Duodenal mucosa (tissue), 2 donors: ENCODE data around the gene CCDC73.
"Not testable (repeated sequence)": the region's sequence is repeated elsewhere in the genome, so short reads cannot be mapped to it uniquely, and the experiment has no call there.

Source experiments
- H3K27ac ChIP-seq: one replicate; pipeline ENCODE4 v1.7.0; 2013; ENCODE audit warnings: low read depth, low read length
- H3K27me3 ChIP-seq, 2 donors: one replicate each; pipeline ENCODE4 v1.7.0; 2013; ENCODE audit warnings: low read length in 2 of 2, control low read depth in 1 of 2; ENCODE audit not compliant: insufficient read depth in 2 of 2, control insufficient read depth in 1 of 2
- H3K36me3 ChIP-seq, 2 donors: one replicate each; pipeline ENCODE4 v1.7.0; 2013; ENCODE audit warnings: low read length in 2 of 2, control low read depth in 1 of 2; ENCODE audit not compliant: insufficient read depth in 2 of 2, control insufficient read depth in 1 of 2
- H3K4me1 ChIP-seq, 2 donors: one replicate each; pipeline ENCODE4 v1.7.0; 2013; ENCODE audit warnings: low read length in 2 of 2, control low read depth in 1 of 2; ENCODE audit not compliant: insufficient read depth in 2 of 2, control insufficient read depth in 1 of 2
- H3K4me3 ChIP-seq, 2 donors: one replicate each; pipeline ENCODE4 v1.7.0; 2013; ENCODE audit warnings: low read length in 2 of 2, low read depth in 1 of 2
- H3K9ac ChIP-seq, 2 donors: one replicate each; pipeline ENCODE4 v1.7.0; 2013; ENCODE audit warnings: low read length in 2 of 2, low read depth in 1 of 2
- H3K9me3 ChIP-seq, 2 donors: one replicate each; pipeline ENCODE4 v1.7.0; 2013; ENCODE audit warnings: low read length in 2 of 2, control low read depth in 1 of 2; ENCODE audit not compliant: control insufficient read depth in 1 of 2

CCDC73 gene

DNA sequence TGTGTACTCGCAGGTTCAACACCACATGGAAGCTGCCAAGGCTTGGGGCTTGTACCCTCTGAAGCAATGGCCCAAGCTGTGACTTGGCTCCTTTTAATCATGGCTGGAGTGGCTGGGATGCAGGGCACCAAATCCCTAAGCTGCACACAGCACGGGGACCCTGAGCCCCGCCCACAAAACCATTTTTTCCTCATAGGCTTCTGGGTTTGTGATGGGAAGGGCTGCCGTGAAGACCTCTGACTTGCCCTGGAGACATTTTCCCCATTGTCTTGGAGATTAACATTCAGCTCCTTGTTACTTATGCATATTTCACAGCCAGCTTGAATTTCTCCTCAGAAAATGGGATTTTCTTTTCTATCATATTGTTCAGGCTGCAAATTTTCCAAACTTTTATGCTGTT is 185.6 kb downstream of the CCDC73 start:
- H3K9ac ChIP-seq, H3K27me3 ChIP-seq, H3K4me1 ChIP-seq, H3K4me3 ChIP-seq, H3K27ac ChIP-seq, H3K9me3 ChIP-seq: not testable (repeated sequence)
- peaks cover 11 to 16% of the 10 kb centered on the region in 2 donors for H3K36me3 ChIP-seq

- no peak overlapping the region for H3K4me3 ChIP-seq
- H3K9me3 ChIP-seq, result no peaks in the 10 kb centered on the region
- peaks cover 21 to 36% of the 10 kb centered on the region in 2 donors for H3K36me3 ChIP-seq
- H3K27ac ChIP-seq, result no peak overlapping the region
- H3K4me1 ChIP-seq, result no peaks in the 10 kb centered on the region
- no peak overlapping the region for H3K9ac ChIP-seq
- no peaks in the 10 kb centered on the region for H3K27me3 ChIP-seq
Observed at GRCh38 chr11:32606220-32606619, 188.2 kb downstream of the CCDC73 start.

DNA sequence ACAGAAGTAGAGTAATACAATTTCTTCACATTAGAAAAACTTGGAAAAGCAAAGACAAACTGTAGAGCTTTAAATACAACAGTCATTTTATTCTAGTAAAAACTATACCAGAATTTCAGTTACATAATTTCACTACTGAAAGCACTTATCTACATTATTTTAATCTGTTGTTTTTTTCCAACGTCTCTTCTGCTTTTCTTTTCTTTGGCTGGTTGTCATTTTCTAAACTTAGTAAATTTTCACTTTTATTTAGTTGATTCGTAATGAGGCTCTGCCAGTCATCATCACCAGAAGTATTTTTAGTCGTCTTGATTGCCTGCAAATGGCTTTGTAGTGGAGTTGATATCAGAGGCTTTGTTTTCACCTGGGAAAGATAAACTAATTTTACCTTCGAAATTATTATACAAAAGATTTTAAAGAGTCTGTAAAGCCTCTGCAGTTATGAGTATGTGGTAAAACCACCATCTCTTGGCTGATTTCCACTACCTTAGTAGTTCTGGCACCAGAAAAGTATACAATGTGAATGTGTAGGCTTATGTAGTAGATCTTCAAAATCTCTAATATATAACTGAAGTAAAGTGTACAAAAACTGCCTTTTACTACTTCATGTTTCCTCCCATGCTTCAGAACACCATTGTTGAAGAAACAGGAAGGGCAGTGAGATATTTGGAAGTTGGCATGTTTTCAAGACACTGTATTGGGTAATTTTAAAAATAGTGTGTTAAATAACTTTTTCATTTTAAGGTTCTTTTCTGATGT is 191.6 kb downstream of the CCDC73 start:
- H3K27ac ChIP-seq, result no peak overlapping the region
- no peaks in the 10 kb centered on the region for H3K4me1 ChIP-seq
- H3K9me3 ChIP-seq, result no peaks in the 10 kb centered on the region
- peaks cover 28 to 48% of the 10 kb centered on the region in 2 donors for H3K36me3 ChIP-seq
- no peak overlapping the region for H3K9ac ChIP-seq
- H3K27me3 ChIP-seq, result no peaks in the 10 kb centered on the region
- H3K4me3 ChIP-seq, result no peak overlapping the region

GRCh38 chr11:32597921-32598320 is 196.5 kb downstream of the CCDC73 start:
- Histone ChIP-seq H3K9me3 (no peaks in the 10 kb centered on the region), H3K27ac (no peak overlapping the region), H3K36me3 (peaks cover 23 to 68% of the 10 kb centered on the region in 2 donors), H3K27me3 (no peaks in the 10 kb centered on the region), H3K9ac (no peak overlapping the region), H3K4me3 (no peak overlapping the region), H3K4me1 (no peaks in the 10 kb centered on the region)

- H3K9ac ChIP-seq, H3K9me3 ChIP-seq, H3K27ac ChIP-seq, H3K4me1 ChIP-seq, H3K4me3 ChIP-seq, H3K27me3 ChIP-seq: not testable (repeated sequence)
- H3K36me3 ChIP-seq, result peaks cover 33 to 74% of the 10 kb centered on the region in 2 donors
Observed at GRCh38 chr11:32596114-32596513, 198.3 kb downstream of the CCDC73 start.

DNA sequence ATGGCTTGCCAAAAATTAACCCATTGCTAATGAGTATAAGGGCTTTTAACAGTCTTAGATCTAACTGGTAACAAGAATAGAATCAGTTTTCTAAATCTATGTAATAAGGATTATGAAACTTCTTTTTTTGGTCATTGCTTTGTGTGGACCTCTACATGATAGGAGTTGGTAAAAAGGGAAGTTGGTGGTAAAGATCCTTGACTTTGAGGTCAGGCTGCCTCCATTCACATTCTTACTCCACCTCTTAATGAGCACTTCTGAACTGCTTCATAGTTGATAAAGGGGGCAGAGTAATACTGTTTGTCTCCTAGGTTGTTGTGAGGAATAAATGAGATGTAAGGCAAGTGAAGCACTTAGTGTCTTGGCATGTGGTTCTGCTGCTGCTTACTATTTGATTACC is 200.2 kb downstream of the CCDC73 start:
- Histone ChIP-seq H3K4me1 (no peaks in the 10 kb centered on the region), H3K4me3 (no peak overlapping the region), H3K27ac (no peak overlapping the region), H3K9me3 (no peaks in the 10 kb centered on the region), H3K36me3 (peaks cover 40 to 82% of the 10 kb centered on the region in 2 donors), H3K27me3 (no peaks in the 10 kb centered on the region), H3K9ac (no peak overlapping the region)

- Histone ChIP-seq H3K27me3 (no peaks in the 10 kb centered on the region), H3K4me1 (peaks cover 13 to 17% of the 10 kb centered on the region in 2 donors), H3K9ac (no peak overlapping the region), H3K4me3 (no peak overlapping the region), H3K9me3 (no peaks in the 10 kb centered on the region), H3K36me3 (peaks cover 18 to 30% of the 10 kb centered on the region in 2 donors), H3K27ac (no peak overlapping the region)
Observed at GRCh38 chr11:32586576-32587190, 207.8 kb downstream of the CCDC73 start.

DNA sequence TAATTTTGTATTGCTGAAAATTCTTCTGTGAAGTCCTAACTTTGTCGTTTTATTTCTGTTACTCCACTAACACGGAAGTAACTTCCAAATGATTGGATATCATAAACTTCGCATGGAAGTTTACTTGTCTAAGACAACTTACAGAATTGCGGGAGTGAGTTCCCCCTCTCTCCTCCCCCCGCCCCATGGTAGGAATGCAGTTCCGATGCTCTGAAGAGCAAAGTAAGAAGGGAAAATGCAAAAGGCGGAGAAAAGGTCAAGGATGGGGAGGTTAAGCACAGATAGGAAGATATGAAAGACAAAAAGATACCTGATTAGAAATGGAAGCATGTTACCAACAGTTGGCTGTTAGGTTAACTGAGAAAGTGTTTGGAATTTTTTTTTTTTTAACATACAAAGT is 209.5 kb downstream of the CCDC73 start:
- H3K36me3 ChIP-seq, result peaks cover 6 to 16% of the 10 kb centered on the region in 2 donors
- peak overlapping the region; percentile 77 to 97 for H3K4me3 ChIP-seq
- H3K27ac ChIP-seq, result no peak overlapping the region
- no peaks in the 10 kb centered on the region for H3K9me3 ChIP-seq
- H3K27me3 ChIP-seq, result peaks cover 0 to 2% of the 10 kb centered on the region in 2 donors
- peak overlapping the region; percentile 22 to 83 for H3K9ac ChIP-seq
- peaks cover 13 to 17% of the 10 kb centered on the region in 2 donors for H3K4me1 ChIP-seq

DNA sequence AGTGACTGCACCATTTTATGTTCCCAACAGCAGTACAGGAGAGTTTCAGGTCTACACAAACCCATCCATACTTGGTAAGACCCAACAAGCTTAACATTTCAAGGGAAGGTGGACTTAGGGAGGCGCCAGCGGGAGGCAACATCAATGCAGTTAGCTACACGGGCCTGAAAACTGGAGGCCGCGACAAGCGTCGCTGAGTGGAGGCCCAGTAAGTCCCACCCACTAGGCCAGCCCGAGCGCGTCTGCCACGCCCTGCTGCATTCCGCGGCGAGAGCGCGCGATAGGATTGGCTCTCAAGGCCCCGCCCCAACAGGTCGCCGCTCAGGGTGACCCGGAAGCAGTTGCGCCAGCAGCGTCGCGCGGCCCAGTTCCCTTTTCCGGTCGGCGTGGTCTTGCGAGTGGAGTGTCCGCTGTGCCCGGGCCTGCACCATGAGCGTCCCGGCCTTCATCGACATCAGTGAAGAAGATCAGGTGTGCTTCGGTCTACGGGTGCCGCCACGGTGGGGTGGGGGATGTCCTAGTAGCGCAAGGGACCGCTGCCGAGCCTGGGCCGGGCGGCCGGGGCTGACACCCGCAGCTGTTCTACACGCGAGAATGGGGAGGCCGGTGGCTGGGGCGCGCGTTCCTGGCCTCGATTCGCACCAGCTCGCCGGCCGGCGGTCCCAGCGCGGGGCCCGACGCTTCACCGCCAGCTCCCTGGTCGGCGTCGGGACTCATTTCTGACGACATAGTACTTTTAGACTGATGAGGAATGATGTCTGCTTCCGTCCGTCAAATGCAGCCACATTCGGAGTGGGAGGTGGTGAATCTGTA is 210.8 kb downstream of the CCDC73 start, which contains the start of gene EIF3M:
Gene EIF3M (plus strand): TSS at position 373 of the 813 bp plus-strand sequence. CDS start 57 bp downstream, at position 430.
- peaks cover 0 to 2% of the 10 kb centered on the region in 2 donors for H3K27me3 ChIP-seq

DNA sequence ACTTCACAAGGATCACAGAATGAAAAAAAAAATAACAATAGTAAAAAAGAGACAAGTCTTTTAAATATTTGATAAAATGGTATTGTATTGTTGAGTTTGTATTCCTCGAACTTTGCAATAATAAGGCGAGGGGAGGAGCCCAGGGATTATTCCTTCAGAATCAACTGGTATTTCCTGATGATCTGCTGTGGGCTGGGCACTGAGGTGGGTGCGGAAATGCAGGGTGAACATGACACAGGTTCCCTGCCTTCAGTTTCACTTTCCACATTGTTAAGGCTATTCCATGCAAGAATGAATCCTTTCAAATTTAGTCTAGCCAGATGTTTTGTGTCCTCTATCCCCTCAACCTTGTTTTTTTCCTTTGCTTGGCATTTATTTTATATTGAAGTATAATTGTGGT is 212.9 kb downstream of the CCDC73 start:
- H3K9me3 ChIP-seq, result no peaks in the 10 kb centered on the region
- H3K4me3 ChIP-seq, result no peak overlapping the region
- H3K27me3 ChIP-seq, result peaks cover 0 to 2% of the 10 kb centered on the region in 2 donors
- no peaks in the 10 kb centered on the region for H3K36me3 ChIP-seq
- H3K9ac ChIP-seq, result no peak overlapping the region
- H3K27ac ChIP-seq, result no peak overlapping the region
- H3K4me1 ChIP-seq, result peaks cover 11 to 17% of the 10 kb centered on the region in 2 donors

More for the DNA sequence above, 210.8 kb downstream of the CCDC73 start, which contains the start of gene EIF3M:
- Histone ChIP-seq H3K4me1 (peaks cover 13 to 17% of the 10 kb centered on the region in 2 donors), H3K27ac (peak within 1 kb of the TSS; percentile 82), H3K9me3 (no peaks in the 10 kb centered on the region), H3K9ac (peak within 1 kb of the TSS; percentile 83 to 88), H3K4me3 (peak within 1 kb of the TSS; percentile 77 to 97), H3K36me3 (peaks cover under 1 to 3% of the 10 kb centered on the region in 2 donors)
